DMS153 treated with DMSO at 0.1 percent for 48 hours (cell line): ENCODE results near the gene POU5F1.

Experiments used
- DNase-seq: peaks from one replicate; lab custom pipeline; 2025; ENCODE audit not compliant: unreplicated experiment; lab: John Stamatoyannopoulos, UW

The POU5F1 gene

GRCh38 chr6:31144296-31144969, 26.0 kb downstream of the POU5F1 start:
- no peak for DNase-seq

- DNase-seq: no peak
These were observed 27.3 kb downstream of the POU5F1 start for GRCh38 chr6:31143148-31143547.

GRCh38 chr6:31142361-31142761, 28.1 kb downstream of the POU5F1 start:
- no peak for DNase-seq

GRCh38 chr6:31140643-31141042, 29.8 kb downstream of the POU5F1 start:
- DNase-seq: no peak

GRCh38 chr6:31139599-31139998, 30.9 kb downstream of the POU5F1 start:
- DNase-seq: no peak

- DNase-seq: no peak
These were observed 31.5 kb downstream of the POU5F1 start, which contains the start of gene PSORS1C2 for GRCh38 chr6:31138982-31139381. PSORS1C2 (minus strand) TSS chr6:31139066; CDS start chr6:31139026, 40 bp downstream.

- DNase-seq: no peak
These were observed 34.8 kb downstream of the POU5F1 start for GRCh38 chr6:31135710-31136109.

GRCh38 chr6:31132806-31133205, 37.7 kb downstream of the POU5F1 start:
- DNase-seq: no peak

GRCh38 chr6:31131595-31131994, 38.9 kb downstream of the POU5F1 start:
- DNase-seq: no peak

GRCh38 chr6:31130751-31131150, 39.7 kb downstream of the POU5F1 start:
- DNase-seq: no peak

- no peak for DNase-seq
These were observed 41.4 kb downstream of the POU5F1 start for GRCh38 chr6:31129130-31129529.

- DNase-seq: peak; percentile 48
These were observed 42.3 kb downstream of the POU5F1 start for GRCh38 chr6:31128093-31128676.

- no peak for DNase-seq
These were observed 43.9 kb downstream of the POU5F1 start for GRCh38 chr6:31126396-31127175.

- DNase-seq: no peak
These were observed 44.7 kb downstream of the POU5F1 start for GRCh38 chr6:31125586-31126363.

- DNase-seq: no peak
These were observed 45.3 kb downstream of the POU5F1 start for GRCh38 chr6:31125162-31125561.

GRCh38 chr6:31122791-31123706, 47.4 kb downstream of the POU5F1 start:
- no peak for DNase-seq

GRCh38 chr6:31121131-31121790, 49.2 kb downstream of the POU5F1 start:
- no peak for DNase-seq

- no peak for DNase-seq
These were observed 50.1 kb downstream of the POU5F1 start, which contains the start of gene CDSN for GRCh38 chr6:31120151-31120915. CDSN (minus strand) TSS chr6:31120446; CDS start chr6:31120419, 27 bp downstream.

GRCh38 chr6:31118178-31118577, 52.3 kb downstream of the POU5F1 start:
- DNase-seq: no peak
